HEK293T (cell line): ENCODE measurements around the gene PRDM16.

ENCODE experiments used
- CTCF ChIA-PET: fragments of 350-600 bp; formaldehyde crosslinking; extraction: SDS; loops from one replicate; lab custom pipeline; 2021; ENCODE audit warnings: antibody characterized with exemption, inconsistent platforms; lab: Yijun Ruan, JAX
- POLR2A ChIA-PET: fragments of 350-600 bp; formaldehyde crosslinking; extraction: SDS; loops from one replicate; lab custom pipeline; 2020; ENCODE audit warnings: antibody characterized with exemption, inconsistent platforms; lab: Yijun Ruan, JAX
- DNase-seq: peaks from one replicate; pipeline ENCODE4 v3.0.0; 2012; ENCODE audit warnings: mixed read lengths; ENCODE audit errors: extremely low spot score
- ARNT ChIP-seq: fragments of 450-650 bp; IDR thresholded peaks from 2 replicates; pipeline ENCODE4 v1.6.1; 2017; ENCODE audit warnings: mild to moderate bottlenecking
- BHLHE40 ChIP-seq: fragments of 450-650 bp; IDR thresholded peaks from 2 replicates; pipeline ENCODE4 v1.6.1; 2016; ENCODE audit warnings: mild to moderate bottlenecking, moderate library complexity, borderline replicate concordance
- CTBP1 ChIP-seq: fragments of 450-650 bp; IDR thresholded peaks from 2 replicates; pipeline ENCODE4 v1.6.1; 2016; ENCODE audit warnings: borderline replicate concordance
- ELF4 ChIP-seq: fragments of 450-650 bp; IDR thresholded peaks from 2 replicates; pipeline ENCODE4 v1.6.1; 2017; ENCODE audit warnings: antibody characterized with exemption
- FOXA1 ChIP-seq: fragments of 450-650 bp; IDR thresholded peaks from 2 replicates; pipeline ENCODE4 v1.6.1; 2016; ENCODE audit warnings: mild to moderate bottlenecking
- FOXK2 ChIP-seq: fragments of 450-650 bp; IDR thresholded peaks from 2 replicates; pipeline ENCODE4 v1.6.1; 2016; ENCODE audit warnings: mild to moderate bottlenecking
- FOXM1 ChIP-seq: fragments of 450-650 bp; IDR thresholded peaks from 2 replicates; pipeline ENCODE4 v1.6.1; 2017; ENCODE audit warnings: mild to moderate bottlenecking, borderline replicate concordance
- HDGF ChIP-seq: fragments of 450-650 bp; IDR thresholded peaks from 2 replicates; pipeline ENCODE4 v1.6.1; 2017; ENCODE audit warnings: antibody characterized with exemption, borderline replicate concordance
- L3MBTL2 ChIP-seq: fragments of 450-650 bp; conservative IDR thresholded peaks from 2 replicates; pipeline ENCODE4 v1.6.1; 2016; ENCODE audit warnings: mild to moderate bottlenecking
- LEF1 ChIP-seq: fragments of 450-650 bp; IDR thresholded peaks from 2 replicates; pipeline ENCODE4 v1.6.1; 2017; ENCODE audit warnings: mild to moderate bottlenecking, borderline replicate concordance
- NFRKB ChIP-seq: fragments of 450-650 bp; IDR thresholded peaks from 2 replicates; pipeline ENCODE4 v1.6.1; 2016; ENCODE audit warnings: mild to moderate bottlenecking, moderate library complexity
- PKNOX1 ChIP-seq: fragments of 450-650 bp; IDR thresholded peaks from 2 replicates; pipeline ENCODE4 v1.6.1; 2016
- SP1 ChIP-seq: fragments of 450-650 bp; IDR thresholded peaks from 2 replicates; pipeline ENCODE4 v1.6.1; 2017
- SUZ12 ChIP-seq: fragments of 450-650 bp; IDR thresholded peaks from 2 replicates; pipeline ENCODE4 v1.6.1; 2016; ENCODE audit warnings: mild to moderate bottlenecking
- TARDBP ChIP-seq: fragments of 450-650 bp; IDR thresholded peaks from 2 replicates; pipeline ENCODE4 v1.6.1; 2016
- ZNF384 ChIP-seq: fragments of 450-650 bp; IDR thresholded peaks from 2 replicates; pipeline ENCODE4 v1.6.1; 2016

PRDM16 gene

GRCh38 chr1:3126756-3127678 lies 58.0 kb downstream of the PRDM16 start:
- TF ChIP-seq SP1 (no peak), SUZ12 (no peak), ZNF384 (no peak), FOXA1 (no peak), NFRKB (no peak)
- ChIA-PET CTCF (no interaction called here), POLR2A (interaction anchor here (1.3 kb wide), 1 partner anchor 8 kb away, joined by 4 read pairs; no protein-coding TSS in a partner anchor)
- DNase-seq = no peak

GRCh38 chr1:3127738-3128137 lies 58.7 kb downstream of the PRDM16 start:
- ChIA-PET POLR2A (no interaction called here), CTCF (no interaction called here)
- no peak for TF ChIP-seq L3MBTL2
- no peak for TF ChIP-seq ZNF384
- TF ChIP-seq ARNT = no peak
- no peak for TF ChIP-seq LEF1
- no peak for TF ChIP-seq ELF4
- TF ChIP-seq HDGF = no peak
- TF ChIP-seq FOXK2 = no peak
- no peak for TF ChIP-seq NFRKB
- TF ChIP-seq SP1 = no peak
- no peak for TF ChIP-seq FOXA1
- TF ChIP-seq TARDBP = no peak
- TF ChIP-seq PKNOX1 = no peak
- TF ChIP-seq CTBP1 = no peak
- TF ChIP-seq BHLHE40 = no peak
- no peak for DNase-seq

- ChIA-PET POLR2A (no interaction called here), CTCF (no interaction called here)
- TF ChIP-seq TARDBP (no peak), FOXA1 (no peak), NFRKB (no peak), PKNOX1 (no peak), FOXK2 (no peak), ARNT (no peak), CTBP1 (no peak), HDGF (no peak), FOXM1 (no peak), ELF4 (no peak)
- no peak for DNase-seq
These were observed 59.6 kb downstream of the PRDM16 start for GRCh38 chr1:3128431-3129132.

- CTCF ChIA-PET = no interaction called here
These were observed 60.1 kb downstream of the PRDM16 start for GRCh38 chr1:3129133-3129490.

GRCh38 chr1:3130268-3130667 lies 61.3 kb downstream of the PRDM16 start:
- ChIA-PET CTCF (no interaction called here), POLR2A (no interaction called here)
- DNase-seq = no peak
- no peak for TF ChIP-seq PKNOX1
- TF ChIP-seq LEF1 = no peak
- no peak for TF ChIP-seq FOXA1

More at GRCh38 chr1:3129133-3129490, 60.1 kb downstream of the PRDM16 start:
- no peak for TF ChIP-seq FOXM1
- TF ChIP-seq CTBP1 = no peak
- TF ChIP-seq FOXA1 = no peak
- TF ChIP-seq NFRKB = no peak
- TF ChIP-seq TARDBP = no peak
- no peak for TF ChIP-seq LEF1
- no peak for TF ChIP-seq ZNF384
- TF ChIP-seq ELF4 = no peak
- POLR2A ChIA-PET = no interaction called here
- no peak for DNase-seq

- ChIA-PET POLR2A (no interaction called here), CTCF (no interaction called here)
- TF ChIP-seq FOXA1 (no peak), NFRKB (no peak), CTBP1 (no peak), ZNF384 (no peak), ELF4 (no peak), SUZ12 (no peak), FOXM1 (no peak), HDGF (no peak), TARDBP (no peak), LEF1 (no peak), FOXK2 (no peak), SP1 (no peak), PKNOX1 (no peak), BHLHE40 (no peak), ARNT (no peak), L3MBTL2 (no peak)
- no peak for DNase-seq
These were observed 63.7 kb downstream of the PRDM16 start for GRCh38 chr1:3132660-3133059.
